ENCODE data around the gene MAT1A. TPM values are rescaled to one million over a fixed set of nuclear protein-coding genes. Genes with fewer than 3 reads are reported as not detected.

The MAT1A gene
- total and polyA plus RNA-seq, 2 experiments from 2014 or later: 38.3 to 62.1 TPM

- 57% methylated on average over 1 of the region's 1 CpG for WGBS (ENCODE audit: low lambda C conversion rate, missing lambda C conversion rate)
- no peaks in the 10 kb centered on the region for H3K9me2 ChIP-seq (replicated peaks; ENCODE audit: insufficient read depth)
- H3K79me2 ChIP-seq: no peaks in the 10 kb centered on the region
- no peaks in the 10 kb centered on the region for H3K4me1 ChIP-seq (ENCODE audit: insufficient read depth)
- H2AFZ ChIP-seq: no peak overlapping the region
- H3K36me3 ChIP-seq (replicated peaks; ENCODE audit: insufficient read depth, low read depth): no peaks in the 10 kb centered on the region
- H3K27me3 ChIP-seq: no peaks in the 10 kb centered on the region
- H3K9me3 ChIP-seq (ENCODE audit: low read depth): no peaks in the 10 kb centered on the region
- no peak overlapping the region for H3K4me2 ChIP-seq
- H3K4me3 ChIP-seq: no peak overlapping the region
- TF ChIP-seq EZH2phosphoT487 (IDR thresholded peaks at IDR 0.05; ENCODE audit: low read depth, severe bottlenecking, unreplicated experiment) (no peak), CTCF (IDR thresholded peaks at IDR 0.05; ENCODE audit: poor library complexity) (no peak), EZH2 (IDR thresholded peaks at IDR 0.05; ENCODE audit: borderline replicate concordance) (no peak)
- no peak for DNase-seq (ENCODE audit: low spot score)
- no peak overlapping the region for H3K27ac ChIP-seq
- no peaks in the 10 kb centered on the region for H4K20me1 ChIP-seq (ENCODE audit: insufficient read depth, poor library complexity, severe bottlenecking)
These were observed 34.6 kb upstream of the MAT1A start for GRCh38 chr10:80324086-80324485.

GRCh38 chr10:80323311-80323710 is 33.9 kb upstream of the MAT1A start:
- Histone ChIP-seq H3K9me2 (replicated peaks; ENCODE audit: insufficient read depth) (no peaks in the 10 kb centered on the region), H2AFZ (no peak overlapping the region), H3K79me2 (no peaks in the 10 kb centered on the region), H3K36me3 (replicated peaks; ENCODE audit: insufficient read depth, low read depth) (no peaks in the 10 kb centered on the region), H3K27ac (no peak overlapping the region), H3K4me2 (no peak overlapping the region), H3K4me3 (no peak overlapping the region), H3K4me1 (ENCODE audit: insufficient read depth) (no peaks in the 10 kb centered on the region), H4K20me1 (ENCODE audit: insufficient read depth, poor library complexity, severe bottlenecking) (no peaks in the 10 kb centered on the region), H3K9me3 (ENCODE audit: low read depth) (no peaks in the 10 kb centered on the region), H3K27me3 (no peaks in the 10 kb centered on the region)
- 77% methylated on average over 3 of the region's 3 CpGs for WGBS (ENCODE audit: low lambda C conversion rate, missing lambda C conversion rate)
- TF ChIP-seq EZH2phosphoT487 (IDR thresholded peaks at IDR 0.05; ENCODE audit: low read depth, severe bottlenecking, unreplicated experiment) (no peak), CTCF (IDR thresholded peaks at IDR 0.05; ENCODE audit: poor library complexity) (no peak), EZH2 (IDR thresholded peaks at IDR 0.05; ENCODE audit: borderline replicate concordance) (no peak)
- DNase-seq (ENCODE audit: low spot score): no peak

GRCh38 chr10:80322711-80323110 is 33.3 kb upstream of the MAT1A start:
- Histone ChIP-seq H3K79me2 (no peaks in the 10 kb centered on the region), H3K36me3 (replicated peaks; ENCODE audit: insufficient read depth, low read depth) (no peaks in the 10 kb centered on the region), H3K4me3 (no peak overlapping the region), H3K4me2 (no peak overlapping the region), H3K9me2 (replicated peaks; ENCODE audit: insufficient read depth) (no peaks in the 10 kb centered on the region), H3K27me3 (no peaks in the 10 kb centered on the region), H4K20me1 (ENCODE audit: insufficient read depth, poor library complexity, severe bottlenecking) (no peaks in the 10 kb centered on the region), H3K9me3 (ENCODE audit: low read depth) (no peaks in the 10 kb centered on the region), H2AFZ (no peak overlapping the region), H3K27ac (no peak overlapping the region), H3K4me1 (ENCODE audit: insufficient read depth) (no peaks in the 10 kb centered on the region)
- WGBS (ENCODE audit: low lambda C conversion rate, missing lambda C conversion rate): 86% methylated on average over 1 of the region's 1 CpG
- no peak for TF ChIP-seq CTCF (IDR thresholded peaks at IDR 0.05; ENCODE audit: poor library complexity)
- TF ChIP-seq EZH2phosphoT487 (IDR thresholded peaks at IDR 0.05; ENCODE audit: low read depth, severe bottlenecking, unreplicated experiment): no peak
- TF ChIP-seq EZH2 (IDR thresholded peaks at IDR 0.05; ENCODE audit: borderline replicate concordance): no peak
- no peak for DNase-seq (ENCODE audit: low spot score)

GRCh38 chr10:80322158-80322557 is 32.7 kb upstream of the MAT1A start:
- TF ChIP-seq EZH2phosphoT487 (IDR thresholded peaks at IDR 0.05; ENCODE audit: low read depth, severe bottlenecking, unreplicated experiment) (no peak), EZH2 (IDR thresholded peaks at IDR 0.05; ENCODE audit: borderline replicate concordance) (no peak), CTCF (IDR thresholded peaks at IDR 0.05; ENCODE audit: poor library complexity) (no peak)
- H3K9me3 ChIP-seq (ENCODE audit: low read depth): no peaks in the 10 kb centered on the region
- no peak overlapping the region for H3K4me2 ChIP-seq
- H2AFZ ChIP-seq: no peak overlapping the region
- no peaks in the 10 kb centered on the region for H3K79me2 ChIP-seq
- H3K27ac ChIP-seq: no peak overlapping the region
- H3K4me3 ChIP-seq: no peak overlapping the region
- no peaks in the 10 kb centered on the region for H3K4me1 ChIP-seq (ENCODE audit: insufficient read depth)
- H3K36me3 ChIP-seq (replicated peaks; ENCODE audit: insufficient read depth, low read depth): no peaks in the 10 kb centered on the region
- DNase-seq (ENCODE audit: low spot score): no peak
- H4K20me1 ChIP-seq (ENCODE audit: insufficient read depth, poor library complexity, severe bottlenecking): no peaks in the 10 kb centered on the region
- H3K27me3 ChIP-seq: no peaks in the 10 kb centered on the region
- H3K9me2 ChIP-seq (replicated peaks; ENCODE audit: insufficient read depth): no peaks in the 10 kb centered on the region
- 63% methylated on average over 2 of the region's 2 CpGs for WGBS (ENCODE audit: low lambda C conversion rate, missing lambda C conversion rate)

Measured in hepatocyte (in vitro differentiated cells).